ENCODE results near the gene JPH3. TPM values are rescaled to one million over a fixed set of nuclear protein-coding genes. Genes with fewer than 3 reads are reported as not detected.

JPH3 gene
- polyA plus RNA-seq, 6 donors from 2014 or later: not detected

GRCh38 chr16:87645802-87646201 lies 43.5 kb downstream of the JPH3 start:
- ATAC-seq (ENCODE audit: low read depth in 2 of 2) (no peak), DNase-seq (no peak)
- Mint-ChIP-seq H3K4me1 (no peaks in the 10 kb centered on the region), H3K9me3 (no peaks in the 10 kb centered on the region), H3K4me3 (no peak overlapping the region), H3K27ac (no peak overlapping the region), H3K27me3 (peaks cover 8 to 32% (median 18%) of the 10 kb centered on the region in 3 donors), H3K36me3 (no peaks in the 10 kb centered on the region)

GRCh38 chr16:87647431-87648185 lies 45.3 kb downstream of the JPH3 start:
- no peak for ATAC-seq (ENCODE audit: low read depth in 2 of 2)
- Mint-ChIP-seq H3K27ac (peak overlapping the region in 3 of 6 donors; percentile 12 to 72 (median 49)), H3K27me3 (peaks cover 8 to 25% (median 18%) of the 10 kb centered on the region in 3 donors), H3K9me3 (no peaks in the 10 kb centered on the region), H3K4me1 (no peaks in the 10 kb centered on the region), H3K4me3 (no peak overlapping the region), H3K36me3 (no peaks in the 10 kb centered on the region)
- DNase-seq: no peak

- Mint-ChIP-seq H3K27me3 (peaks cover 8 to 25% (median 14%) of the 10 kb centered on the region in 3 donors), H3K4me1 (no peaks in the 10 kb centered on the region), H3K27ac (peak overlapping the region in 2 of 6 donors; percentile 49 to 72), H3K36me3 (no peaks in the 10 kb centered on the region), H3K4me3 (no peak overlapping the region), H3K9me3 (no peaks in the 10 kb centered on the region)
- DNase-seq: no peak
- ATAC-seq (ENCODE audit: low read depth in 2 of 2): no peak
Observed at GRCh38 chr16:87648236-87648635, 45.9 kb downstream of the JPH3 start.

GRCh38 chr16:87648698-87649487 lies 46.6 kb downstream of the JPH3 start:
- Mint-ChIP-seq H3K9me3 (no peaks in the 10 kb centered on the region), H3K4me1 (no peaks in the 10 kb centered on the region), H3K27ac (no peak overlapping the region), H3K4me3 (no peak overlapping the region), H3K36me3 (no peaks in the 10 kb centered on the region), H3K27me3 (peaks cover 8 to 25% (median 14%) of the 10 kb centered on the region in 3 donors)
- ATAC-seq (ENCODE audit: low read depth in 2 of 2): no peak
- DNase-seq: no peak

GRCh38 chr16:87652386-87652785 lies 50.1 kb downstream of the JPH3 start:
- Mint-ChIP-seq H3K4me1 (no peaks in the 10 kb centered on the region), H3K27ac (no peak overlapping the region), H3K27me3 (peaks cover 8 to 38% (median 8%) of the 10 kb centered on the region in 3 donors), H3K4me3 (no peak overlapping the region), H3K36me3 (no peaks in the 10 kb centered on the region), H3K9me3 (peaks cover 0 to 6% (median 0%) of the 10 kb centered on the region in 7 donors)
- DNase-seq (no peak), ATAC-seq (ENCODE audit: low read depth in 2 of 2) (no peak)

- Mint-ChIP-seq H3K4me3 (no peak overlapping the region), H3K36me3 (no peaks in the 10 kb centered on the region), H3K9me3 (peaks cover 0 to 10% (median 0%) of the 10 kb centered on the region in 7 donors), H3K27ac (no peak overlapping the region), H3K4me1 (no peaks in the 10 kb centered on the region), H3K27me3 (peaks cover 6 to 36% (median 8%) of the 10 kb centered on the region in 3 donors)
- ATAC-seq (ENCODE audit: low read depth in 2 of 2): no peak
- no peak for DNase-seq
Observed at GRCh38 chr16:87652799-87653198, 50.5 kb downstream of the JPH3 start.

GRCh38 chr16:87653234-87653633 lies 50.9 kb downstream of the JPH3 start:
- Mint-ChIP-seq H3K27me3 (peaks cover 5 to 34% (median 6%) of the 10 kb centered on the region in 3 donors), H3K4me1 (no peaks in the 10 kb centered on the region), H3K36me3 (no peaks in the 10 kb centered on the region), H3K4me3 (no peak overlapping the region), H3K27ac (no peak overlapping the region), H3K9me3 (peaks cover 0 to 15% (median 2%) of the 10 kb centered on the region in 7 donors)
- DNase-seq: no peak
- ATAC-seq (ENCODE audit: low read depth in 2 of 2): no peak

- Mint-ChIP-seq H3K36me3 (no peaks in the 10 kb centered on the region), H3K27ac (no peak overlapping the region), H3K4me1 (no peaks in the 10 kb centered on the region), H3K27me3 (peaks cover 5 to 29% (median 9%) of the 10 kb centered on the region in 3 donors), H3K9me3 (peaks cover 0 to 16% (median 3%) of the 10 kb centered on the region in 7 donors), H3K4me3 (no peak overlapping the region)
- ATAC-seq (ENCODE audit: low read depth in 2 of 2) (no peak), DNase-seq (no peak)
Observed at GRCh38 chr16:87654826-87655225, 52.5 kb downstream of the JPH3 start.

GRCh38 chr16:87656328-87656727 lies 54.0 kb downstream of the JPH3 start:
- Mint-ChIP-seq H3K27ac (no peak overlapping the region), H3K4me3 (no peak overlapping the region), H3K9me3 (peaks cover 0 to 16% (median 3%) of the 10 kb centered on the region in 7 donors), H3K36me3 (no peaks in the 10 kb centered on the region), H3K27me3 (peaks cover 0 to 31% (median 21%) of the 10 kb centered on the region in 3 donors), H3K4me1 (no peaks in the 10 kb centered on the region)
- DNase-seq (no peak), ATAC-seq (ENCODE audit: low read depth in 2 of 2) (no peak)

GRCh38 chr16:87657621-87658192 lies 55.4 kb downstream of the JPH3 start:
- Mint-ChIP-seq H3K27ac (no peak overlapping the region), H3K4me3 (no peak overlapping the region), H3K9me3 (peaks cover 0 to 16% (median 3%) of the 10 kb centered on the region in 7 donors), H3K36me3 (no peaks in the 10 kb centered on the region), H3K27me3 (peaks cover 4 to 35% (median 22%) of the 10 kb centered on the region in 3 donors), H3K4me1 (peaks cover 0 to 5% (median 0%) of the 10 kb centered on the region in 3 donors)
- ATAC-seq (ENCODE audit: low read depth in 2 of 2): no peak
- no peak for DNase-seq

GRCh38 chr16:87658564-87659225 lies 56.4 kb downstream of the JPH3 start:
- ATAC-seq (ENCODE audit: low read depth in 2 of 2) (no peak), DNase-seq (no peak)
- Mint-ChIP-seq H3K36me3 (no peaks in the 10 kb centered on the region), H3K27ac (no peak overlapping the region), H3K9me3 (peaks cover 0 to 16% (median 3%) of the 10 kb centered on the region in 7 donors), H3K27me3 (peaks cover 9 to 41% (median 28%) of the 10 kb centered on the region in 3 donors), H3K4me3 (no peak overlapping the region), H3K4me1 (peaks cover 0 to 5% (median 0%) of the 10 kb centered on the region in 3 donors)

GRCh38 chr16:87661561-87661960 lies 59.3 kb downstream of the JPH3 start:
- Mint-ChIP-seq H3K9me3 (peaks cover 0 to 16% (median 3%) of the 10 kb centered on the region in 7 donors), H3K4me1 (peaks cover 0 to 5% (median 0%) of the 10 kb centered on the region in 3 donors), H3K4me3 (no peak overlapping the region), H3K27ac (no peak overlapping the region), H3K27me3 (peaks cover 11 to 33% (median 31%) of the 10 kb centered on the region in 3 donors), H3K36me3 (no peaks in the 10 kb centered on the region)
- ATAC-seq (ENCODE audit: low read depth in 2 of 2) (peak; percentile 65 to 86), DNase-seq (peak; percentile 20)

Measured in naive B cell (primary cell).